H1 (cell line): Measurements from ENCODE around the gene ADGRL3. TPM values are rescaled to one million over a fixed set of nuclear protein-coding genes. Genes with fewer than 3 reads are reported as not detected.

Experiments used
- GABPA ChIP-seq: IDR thresholded peaks from 2 replicates; pipeline ENCODE4 v1.6.1; 2011; ENCODE audit warnings: mild to moderate bottlenecking, low read length, moderate library complexity, borderline replicate concordance; ENCODE audit not compliant: insufficient read depth
- USF2 ChIP-seq: IDR thresholded peaks from 2 replicates; pipeline ENCODE4 v1.6.1; 2011; ENCODE audit warnings: low read length, improper control_type of control experiment
- polyA plus RNA-seq, 7 experiments: library from polyadenylated mRNA; depleted of rRNA in 3 of 7; stranded (reverse) in 5 of 7; unstranded in 2 of 7; fragments of >200 nt in 5 of 7; fragments of 200-250 nt in 2 of 7; gene quantifications; 1 replicate in 5 of 7; 2 replicates in 1 of 7; 4 replicates in 1 of 7; pipeline versions ENCODE4 v1.2.1 to v1.2.3, GENCODE V29; 2011 to 2013; ENCODE audit warnings: missing spikeins in 2 of 7, mixed read lengths in 2 of 7
- total RNA-seq: library from RNA; stranded (reverse); fragmentation: NEBNext Ultra II Directional; extraction: Animal tissue kit (Norgen Biotek cat#: 25700); gene quantifications from 2 replicates; pipeline ENCODE4 v1.2.1, GENCODE V29; 2021
- TF ChIP-seq, protein P1 (sequence below), 3 experiments: IDR thresholded peaks; 1 replicate in 2 of 3; 2 replicates in 1 of 3; pipeline versions ENCODE4 v1.5.1 to v1.6.1; 2011; ENCODE audit warnings: low read length in 3 of 3, mild to moderate bottlenecking in 3 of 3, inconsistent platforms in 2 of 3, low read depth in 1 of 3, moderate library complexity in 1 of 3; ENCODE audit not compliant: insufficient read depth in 1 of 3; ENCODE audit errors: control extremely low read depth in 1 of 3

ADGRL3 gene
- total and polyA plus RNA-seq, 2 of the 8 experiments (the other 6 are each of a cell fraction or from before 2014, with no cell fraction given), result 6.6 to 13.0 TPM

GRCh38 chr4:61630548-61630947, 430.4 kb downstream of the ADGRL3 start (continued):
- TF ChIP-seq, protein P1, sequence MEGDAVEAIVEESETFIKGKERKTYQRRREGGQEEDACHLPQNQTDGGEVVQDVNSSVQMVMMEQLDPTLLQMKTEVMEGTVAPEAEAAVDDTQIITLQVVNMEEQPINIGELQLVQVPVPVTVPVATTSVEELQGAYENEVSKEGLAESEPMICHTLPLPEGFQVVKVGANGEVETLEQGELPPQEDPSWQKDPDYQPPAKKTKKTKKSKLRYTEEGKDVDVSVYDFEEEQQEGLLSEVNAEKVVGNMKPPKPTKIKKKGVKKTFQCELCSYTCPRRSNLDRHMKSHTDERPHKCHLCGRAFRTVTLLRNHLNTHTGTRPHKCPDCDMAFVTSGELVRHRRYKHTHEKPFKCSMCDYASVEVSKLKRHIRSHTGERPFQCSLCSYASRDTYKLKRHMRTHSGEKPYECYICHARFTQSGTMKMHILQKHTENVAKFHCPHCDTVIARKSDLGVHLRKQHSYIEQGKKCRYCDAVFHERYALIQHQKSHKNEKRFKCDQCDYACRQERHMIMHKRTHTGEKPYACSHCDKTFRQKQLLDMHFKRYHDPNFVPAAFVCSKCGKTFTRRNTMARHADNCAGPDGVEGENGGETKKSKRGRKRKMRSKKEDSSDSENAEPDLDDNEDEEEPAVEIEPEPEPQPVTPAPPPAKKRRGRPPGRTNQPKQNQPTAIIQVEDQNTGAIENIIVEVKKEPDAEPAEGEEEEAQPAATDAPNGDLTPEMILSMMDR (IDR thresholded peaks at IDR 0.05; ENCODE audit: control extremely low read depth in 1 of 3, insufficient read depth in 1 of 3, low read depth in 1 of 3, low read length in 3 of 3), result no peak
- TF ChIP-seq USF2 (no peak), GABPA (no peak)
